Measurements from ENCODE around the gene CHPF.

Gene CHPF

GRCh38 chr2:219527472-219527871, 16.1 kb downstream of the CHPF start:
- no peak for DNase-seq

GRCh38 chr2:219527076-219527394, 16.6 kb downstream of the CHPF start:
- no peak for DNase-seq

GRCh38 chr2:219526320-219527075, 17.1 kb downstream of the CHPF start:
- DNase-seq, result no peak

DNA sequence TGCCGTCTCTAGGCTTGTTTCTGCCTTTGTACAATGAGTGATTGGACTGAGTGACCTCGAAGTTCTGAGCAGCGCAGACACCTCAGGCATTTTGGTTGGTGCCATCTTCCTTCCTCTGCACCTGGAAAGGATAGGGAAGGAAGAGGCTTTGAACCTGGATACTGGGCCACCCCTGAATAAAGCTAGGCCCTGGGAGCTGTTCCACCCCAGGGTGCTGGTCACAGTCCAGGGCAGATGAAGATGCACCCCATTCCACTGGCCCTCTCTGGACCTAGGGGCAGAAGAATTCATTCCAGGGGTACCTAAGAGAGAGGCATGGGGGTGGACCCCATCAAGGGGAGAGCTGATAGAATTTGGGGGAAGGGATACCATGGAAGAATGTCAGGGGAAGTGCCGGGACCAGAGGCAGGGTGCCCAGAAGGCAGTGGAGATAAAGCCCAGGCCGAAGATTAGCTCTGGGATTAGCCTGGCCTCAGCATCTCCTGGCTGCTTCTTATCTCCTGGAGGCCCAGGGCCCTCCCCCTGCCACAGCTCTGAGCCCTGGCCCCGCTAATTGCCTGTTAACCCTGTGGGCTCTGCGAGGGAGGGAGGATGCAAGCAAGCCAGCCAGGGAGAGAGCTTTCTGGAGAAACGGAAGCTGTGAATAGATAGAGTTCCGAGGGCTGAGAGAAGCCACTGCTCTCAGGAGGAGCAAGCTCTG, 17.9 kb downstream of the CHPF start:
- DNase-seq, result no peak

- no peak for DNase-seq
Observed at GRCh38 chr2:219524817-219525216, 18.8 kb downstream of the CHPF start.

- DNase-seq, result no peak
Observed at GRCh38 chr2:219523031-219523671, 20.5 kb downstream of the CHPF start.

GRCh38 chr2:219522111-219523030, 21.2 kb downstream of the CHPF start:
- DNase-seq, result no peak

GRCh38 chr2:219521066-219521880, 22.3 kb downstream of the CHPF start:
- DNase-seq, result no peak

DNA sequence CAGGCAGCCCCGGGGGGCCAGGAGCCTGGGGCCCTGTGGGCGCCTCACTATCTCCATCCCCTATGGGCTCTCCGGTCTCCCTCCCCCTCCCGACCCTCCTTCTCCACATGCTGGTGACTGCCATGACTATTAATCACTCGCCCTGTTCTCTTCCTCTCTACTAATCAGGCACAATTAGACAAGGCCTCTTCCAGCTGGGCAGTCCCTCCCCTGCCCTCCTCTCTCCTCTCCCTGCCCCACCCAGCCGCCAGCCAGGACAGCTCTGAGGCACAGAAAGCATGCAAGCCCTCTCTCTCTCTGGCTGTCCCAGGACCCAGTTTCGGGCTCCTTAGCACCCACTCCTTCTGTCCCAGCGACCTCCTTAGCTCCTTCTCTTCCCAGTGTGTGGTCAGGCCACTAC, 23.5 kb downstream of the CHPF start:
- DNase-seq, result no peak

GRCh38 chr2:219519526-219519916, 24.1 kb downstream of the CHPF start:
- DNase-seq, result no peak

DNA sequence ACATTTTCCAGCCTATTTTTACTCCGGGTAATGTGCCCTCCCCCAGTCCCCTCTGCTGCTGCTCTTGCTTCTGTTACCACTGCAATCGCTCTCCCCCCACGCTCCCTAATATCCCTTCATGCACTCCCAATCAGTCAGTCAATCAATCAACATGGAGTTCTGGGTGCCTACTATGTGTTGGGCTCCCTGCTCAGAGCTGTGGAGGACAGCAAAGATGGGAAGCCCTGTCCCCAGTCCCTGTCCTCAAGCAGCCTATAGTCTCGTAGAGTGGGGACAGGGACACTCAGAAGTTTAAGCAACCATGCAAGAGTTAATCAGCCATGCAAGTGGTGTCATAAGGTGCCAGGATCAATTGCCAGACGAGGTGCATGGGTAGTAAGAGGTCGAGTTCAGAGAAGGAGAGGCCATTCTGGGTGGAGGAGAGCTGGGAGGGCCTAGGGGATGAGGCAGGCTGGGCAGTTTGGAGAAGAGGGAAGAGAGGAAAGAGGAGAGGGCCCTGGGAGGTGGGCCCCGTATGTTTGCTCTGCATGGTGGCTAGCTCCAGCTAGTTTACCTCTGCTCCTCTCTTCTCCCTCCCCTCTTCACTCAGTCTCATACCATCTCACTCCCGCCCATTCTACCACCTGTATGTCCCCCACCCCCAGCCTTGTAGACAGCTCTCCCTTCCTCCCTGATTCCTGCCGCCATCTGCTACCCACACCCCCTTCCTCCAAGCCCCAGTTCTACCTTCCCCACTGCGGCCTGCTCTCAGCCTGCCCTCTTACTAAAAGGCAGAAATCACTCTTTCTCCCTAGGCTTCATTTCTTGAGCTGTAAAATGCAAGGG, 25.4 kb downstream of the CHPF start:
- DNase-seq, result no peak

DNA sequence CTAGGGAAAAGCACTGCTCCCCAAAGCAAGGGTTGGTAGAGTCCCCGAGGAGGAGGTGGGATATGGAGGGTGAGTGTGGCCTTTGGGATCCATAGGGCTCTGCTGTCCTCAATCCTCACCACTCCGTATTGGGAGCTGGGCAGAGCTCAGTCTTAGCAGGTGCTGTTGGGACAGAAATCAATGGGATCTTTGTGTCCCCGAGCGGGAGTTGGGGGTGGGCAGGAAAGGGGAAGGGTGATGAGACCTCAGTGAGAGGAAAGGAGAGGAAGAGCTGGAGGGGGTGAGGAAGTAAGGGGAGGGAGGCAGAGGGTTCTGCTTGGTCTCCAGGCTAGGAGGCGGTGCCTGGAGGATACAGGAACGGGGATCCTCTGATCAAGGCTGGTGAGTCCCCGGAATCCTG, 26.7 kb downstream of the CHPF start:
- DNase-seq, result no peak

DNA sequence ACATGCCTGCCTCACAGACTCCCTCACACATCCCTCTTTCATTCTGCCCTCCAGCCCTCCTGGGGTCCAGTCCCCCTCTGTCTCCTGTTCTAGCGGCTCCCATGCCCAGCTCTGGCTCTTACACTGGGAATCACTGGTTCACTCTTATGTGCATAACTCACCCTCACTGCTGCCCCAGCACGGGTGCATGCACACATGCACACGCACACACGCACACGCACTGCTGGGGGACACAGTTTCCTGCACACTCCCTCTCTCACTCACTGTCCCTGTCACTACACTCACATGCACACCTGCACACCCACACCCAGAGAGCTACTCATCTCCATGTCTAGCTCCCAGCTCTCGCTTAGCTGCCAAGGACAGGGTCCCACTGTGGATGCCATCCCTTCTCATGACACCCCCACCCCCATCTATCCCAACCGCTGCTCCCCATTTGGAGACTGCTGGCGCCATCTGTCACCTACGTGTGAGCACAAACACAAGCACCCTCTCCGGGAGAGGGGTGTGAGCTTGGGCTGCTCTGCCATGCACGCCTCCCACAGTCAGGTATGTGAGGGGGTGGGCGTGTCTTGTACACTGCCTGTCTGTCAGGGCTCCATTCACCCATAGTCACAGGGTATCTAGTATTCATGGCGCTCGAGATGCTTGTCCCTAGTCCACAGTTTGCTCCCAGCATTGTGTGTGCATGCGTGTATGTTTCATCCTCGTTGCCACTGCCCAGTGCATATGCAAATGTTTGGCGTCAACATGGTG, 27.6 kb downstream of the CHPF start:
- DNase-seq, result no peak

- no peak for DNase-seq
Observed at GRCh38 chr2:219514836-219515235, 28.8 kb downstream of the CHPF start.

DNA sequence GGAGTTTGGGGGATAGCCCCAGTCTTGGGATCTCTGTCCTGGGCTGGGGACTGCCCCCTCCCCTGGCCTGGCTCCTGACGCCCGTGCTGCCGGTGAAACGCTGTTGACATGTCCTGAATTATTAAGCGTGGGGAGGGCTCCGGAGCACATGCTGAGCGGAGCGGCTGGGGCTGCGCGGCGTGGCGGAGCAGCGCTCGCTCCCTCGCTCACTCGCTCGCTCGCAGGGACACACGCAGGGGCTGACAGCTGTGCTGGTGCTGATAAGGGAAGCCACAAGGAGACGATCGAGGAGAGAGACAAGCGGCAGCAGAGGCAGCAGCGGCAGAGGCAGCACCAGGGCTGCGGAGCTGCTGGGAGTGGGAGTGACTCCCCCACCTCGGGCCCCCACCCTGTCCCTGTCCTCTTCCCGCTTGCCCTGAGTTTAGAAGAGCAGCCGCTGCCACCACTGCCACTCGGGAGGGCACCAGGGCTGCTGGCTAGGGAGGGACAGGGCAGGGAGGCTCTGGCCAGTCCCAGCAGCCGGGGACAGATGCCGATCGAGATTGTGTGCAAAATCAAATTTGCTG, 29.3 kb downstream of the CHPF start, which contains the start of gene ASIC4:
Gene ASIC4, plus strand, starts transcription at position 287 of the 566 bp plus-strand sequence. Its CDS starts 243 bp downstream, at position 530.
- DNase-seq, result no peak

GRCh38 chr2:219513787-219514186, 29.8 kb downstream of the CHPF start:
- no peak for DNase-seq

- DNase-seq, result no peak
Observed at GRCh38 chr2:219512524-219513216, 30.9 kb downstream of the CHPF start.

GRCh38 chr2:219511547-219512325, 31.9 kb downstream of the CHPF start:
- DNase-seq, result no peak

All from CD4-positive, alpha-beta T cell treated with Interleukin-4 for 4 hours (primary cell).